Fibroblast of the conjunctiva (primary cell): ENCODE results near the gene ZNF280B.
"Not testable (repeated sequence)": the region's sequence is repeated elsewhere in the genome, so short reads cannot be mapped to it uniquely, and the experiment has no call there.

Experiments used
- DNase-seq: peaks from one replicate; pipeline ENCODE4 v3.0.0-alpha.2; 2010; ENCODE audit warnings: low read depth

ZNF280B gene

GRCh38 chr22:22534604-22535415 lies 26.3 kb upstream of the ZNF280B start:
- DNase-seq, result no peak

- DNase-seq, result no peak
Measured at GRCh38 chr22:22533863-22534262, 25.3 kb upstream of the ZNF280B start.

- DNase-seq, result no peak
Measured at GRCh38 chr22:22533417-22533816, 24.9 kb upstream of the ZNF280B start.

GRCh38 chr22:22532547-22533071 lies 24.1 kb upstream of the ZNF280B start:
- not testable (repeated sequence) for DNase-seq

- no peak for DNase-seq
Measured at GRCh38 chr22:22531770-22532546, 23.4 kb upstream of the ZNF280B start.

GRCh38 chr22:22528780-22529179 lies 20.2 kb upstream of the ZNF280B start:
- DNase-seq, result no peak

GRCh38 chr22:22527312-22527711 lies 18.8 kb upstream of the ZNF280B start:
- no peak for DNase-seq

GRCh38 chr22:22526125-22526912 lies 17.8 kb upstream of the ZNF280B start:
- no peak for DNase-seq

- no peak for DNase-seq
Measured at GRCh38 chr22:22523494-22523893, 15.0 kb upstream of the ZNF280B start.

- no peak for DNase-seq
Measured at GRCh38 chr22:22521631-22522030, 13.1 kb upstream of the ZNF280B start.

GRCh38 chr22:22520667-22521602 lies 12.4 kb upstream of the ZNF280B start:
- DNase-seq, result no peak

- no peak for DNase-seq
Measured at GRCh38 chr22:22520020-22520656, 11.6 kb upstream of the ZNF280B start, which contains the start of gene ZNF280A. ZNF280A (minus strand) TSS chr22:22520270; CDS start chr22:22515630, 4,640 bp downstream.

GRCh38 chr22:22519591-22519990 lies 11.0 kb upstream of the ZNF280B start:
- no peak for DNase-seq

GRCh38 chr22:22516992-22517391 lies 8.4 kb upstream of the ZNF280B start:
- no peak for DNase-seq

GRCh38 chr22:22515890-22516289 lies 7.3 kb upstream of the ZNF280B start:
- no peak for DNase-seq

GRCh38 chr22:22514431-22514830 lies 5.9 kb upstream of the ZNF280B start:
- DNase-seq, result not testable (repeated sequence)

- no peak for DNase-seq
Measured at GRCh38 chr22:22513619-22514018, 5.1 kb upstream of the ZNF280B start.

- no peak for DNase-seq
Measured at GRCh38 chr22:22512951-22513350, 4.4 kb upstream of the ZNF280B start.

GRCh38 chr22:22510833-22511232 lies 2.3 kb upstream of the ZNF280B start:
- not testable (repeated sequence) for DNase-seq

- not testable (repeated sequence) for DNase-seq
Measured at GRCh38 chr22:22509912-22510311, 1.4 kb upstream of the ZNF280B start.
